CD4-positive, CD25-positive, alpha-beta regulatory T cell (primary cell): ENCODE measurements around the gene ROBO1. TPM values are rescaled to one million over a fixed set of nuclear protein-coding genes. Genes with fewer than 3 reads are reported as not detected.

Source experiments
- ATAC-seq, 2 donors: fragments of 150-1000 bp; cut with Tn5 transposase; one replicate each; pipeline ENCODE4 v1.10.0; 2021; ENCODE audit warnings: low read depth in 2 of 2, moderate number of reproducible peaks in 2 of 2, moderate library complexity in 1 of 2
- DNase-seq, 3 donors: peaks; one replicate each; pipeline versions ENCODE4 v3.0.0 to v3.0.0-alpha.2; 2012 to 2022; ENCODE audit warnings: mixed read lengths in 1 of 3
- H3K27ac ChIP-seq: one replicate; pipeline ENCODE4 v1.7.0; 2013; ENCODE audit warnings: mild to moderate bottlenecking, low read length; ENCODE audit not compliant: insufficient read depth, poor library complexity, severe bottlenecking
- H3K27me3 ChIP-seq: one replicate; pipeline ENCODE4 v1.7.0; 2013; ENCODE audit warnings: low read length; ENCODE audit not compliant: control insufficient read depth, insufficient read depth
- H3K36me3 ChIP-seq: one replicate; pipeline ENCODE4 v1.7.0; 2013; ENCODE audit warnings: mild to moderate bottlenecking, low read length, moderate library complexity; ENCODE audit not compliant: control insufficient read depth, insufficient read depth
- H3K4me1 ChIP-seq: 2 replicates; pipeline ENCODE4 v1.7.0; 2013; ENCODE audit warnings: mild to moderate bottlenecking, low read length; ENCODE audit not compliant: insufficient read depth, control insufficient read depth, poor library complexity, severe bottlenecking
- H3K4me3 ChIP-seq: one replicate; pipeline ENCODE4 v1.7.0; 2013; ENCODE audit warnings: low read depth, mild to moderate bottlenecking, low read length, moderate library complexity
- H3K9me3 ChIP-seq, 2 experiments: 1 replicate in 1 of 2; 2 replicates in 1 of 2; pipeline ENCODE4 v1.7.0; 2013; ENCODE audit warnings: low read length in 2 of 2, mild to moderate bottlenecking in 1 of 2, moderate library complexity in 1 of 2; ENCODE audit not compliant: control insufficient read depth in 2 of 2
- H3K27ac Mint-ChIP-seq, 3 donors: one replicate each; pipeline ENCODE4 v1.8.0; 2020 to 2022; ENCODE audit warnings: mild to moderate bottlenecking in 3 of 3, mixed read lengths in 3 of 3, moderate library complexity in 2 of 3
- H3K27me3 Mint-ChIP-seq: one replicate; pipeline ENCODE4 v1.8.0; 2022; ENCODE audit warnings: mild to moderate bottlenecking, mixed read lengths
- H3K36me3 Mint-ChIP-seq: one replicate; pipeline ENCODE4 v1.8.0; 2020; ENCODE audit warnings: mixed read lengths
- H3K4me1 Mint-ChIP-seq, 4 donors: one replicate each; pipeline ENCODE4 v1.8.0; 2020 to 2022; ENCODE audit warnings: mixed read lengths in 4 of 4, mild to moderate bottlenecking in 1 of 4
- H3K4me3 Mint-ChIP-seq, 4 donors: one replicate each; pipeline ENCODE4 v1.8.0; 2020 to 2022; ENCODE audit warnings: mild to moderate bottlenecking in 4 of 4, mixed read lengths in 4 of 4, moderate library complexity in 3 of 4
- H3K9me3 Mint-ChIP-seq, 7 donors: one replicate each; pipeline ENCODE4 v1.8.0; 2020 to 2022; ENCODE audit warnings: mixed read lengths in 7 of 7, mild to moderate bottlenecking in 3 of 7, moderate library complexity in 2 of 7
- polyA plus RNA-seq, 4 donors: library from polyadenylated mRNA; unstranded; fragments of 300-500 nt; fragmentation: Illumina TruSeq; gene quantifications; one replicate each; pipeline ENCODE4 v1.2.3, GENCODE V29; 2021
- total RNA-seq: library from RNA; stranded (reverse); gene quantifications from one replicate; pipeline ENCODE4 v1.2.3, GENCODE V29; 2022

ROBO1 gene
- total and polyA plus RNA-seq, 5 donors from 2014 or later = not detected

- Mint-ChIP-seq H3K27me3 (no peaks in the 10 kb centered on the region), H3K9me3 (peaks cover 0 to 8% (median 0%) of the 10 kb centered on the region in 7 donors), H3K27ac (no peak overlapping the region), H3K4me3 (no peak overlapping the region), H3K36me3 (no peaks in the 10 kb centered on the region), H3K4me1 (no peaks in the 10 kb centered on the region)
- no peak overlapping the region for H3K4me3 ChIP-seq
- peaks cover 0 to 6% of the 10 kb centered on the region in 2 experiments for H3K9me3 ChIP-seq
- no peaks in the 10 kb centered on the region for H3K4me1 ChIP-seq
- H3K27ac ChIP-seq = no peak overlapping the region
- no peaks in the 10 kb centered on the region for H3K36me3 ChIP-seq
- no peaks in the 10 kb centered on the region for H3K27me3 ChIP-seq
- ATAC-seq (no peak), DNase-seq (no peak)
Measured at GRCh38 chr3:78621061-78621716, 1146.6 kb downstream of the ROBO1 start.

DNA sequence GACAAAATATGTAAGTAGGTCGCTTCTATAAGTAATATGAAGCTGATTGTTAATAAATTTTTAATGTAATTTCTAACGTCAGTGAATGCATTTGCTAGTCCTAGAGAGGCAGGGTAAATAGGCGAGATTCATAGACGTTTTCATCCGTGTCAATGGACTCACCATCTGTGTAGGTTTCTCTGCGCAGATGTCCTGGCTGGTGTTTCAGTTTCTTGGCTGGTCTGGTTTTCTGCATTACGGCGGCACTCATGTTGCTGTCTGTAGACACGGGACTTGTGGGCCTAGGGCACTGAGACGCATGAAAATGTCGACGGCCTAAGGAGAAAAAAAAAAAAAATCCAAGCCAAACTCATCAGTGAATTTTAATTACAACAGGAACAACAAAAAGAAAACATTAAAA lies 1153.3 kb downstream of the ROBO1 start:
- Mint-ChIP-seq H3K36me3 (no peaks in the 10 kb centered on the region), H3K4me1 (no peaks in the 10 kb centered on the region), H3K4me3 (no peak overlapping the region), H3K27ac (no peak overlapping the region), H3K9me3 (peaks cover 0 to 16% (median 4%) of the 10 kb centered on the region in 7 donors), H3K27me3 (no peaks in the 10 kb centered on the region)
- H3K27ac ChIP-seq = no peak overlapping the region
- H3K27me3 ChIP-seq = no peaks in the 10 kb centered on the region
- ATAC-seq (no peak), DNase-seq (no peak)
- no peak overlapping the region for H3K4me3 ChIP-seq
- no peaks in the 10 kb centered on the region for H3K36me3 ChIP-seq
- peaks cover 0 to 4% of the 10 kb centered on the region in 2 experiments for H3K9me3 ChIP-seq
- no peaks in the 10 kb centered on the region for H3K4me1 ChIP-seq

- DNase-seq = no peak
Measured at GRCh38 chr3:78613421-78613879, 1154.3 kb downstream of the ROBO1 start.

DNA sequence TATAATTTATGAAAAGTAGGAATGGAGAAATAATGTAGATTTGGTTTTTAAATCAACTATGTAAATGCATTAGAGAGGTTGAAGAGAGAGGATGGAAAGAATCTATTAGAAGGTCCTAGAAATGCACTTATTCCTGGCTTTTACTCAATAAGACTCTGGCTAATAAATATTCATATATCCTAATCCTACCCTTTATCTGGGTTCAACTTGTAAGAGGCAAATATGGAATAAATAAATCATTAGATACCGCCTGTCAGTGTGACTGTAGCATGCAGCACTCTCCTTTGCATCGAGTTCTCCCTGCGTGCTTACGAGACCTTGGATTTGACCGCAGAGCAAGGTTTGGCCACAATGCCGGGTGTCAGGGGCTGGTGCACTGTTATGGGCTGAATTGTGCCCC lies 1156.5 kb downstream of the ROBO1 start:
- H3K27me3 Mint-ChIP-seq = no peaks in the 10 kb centered on the region
- Histone ChIP-seq H3K4me1 (no peaks in the 10 kb centered on the region), H3K27me3 (no peaks in the 10 kb centered on the region), H3K27ac (no peak overlapping the region), H3K4me3 (no peak overlapping the region), H3K9me3 (peaks cover 0 to 4% of the 10 kb centered on the region in 2 experiments), H3K36me3 (no peaks in the 10 kb centered on the region)
- ATAC-seq (no peak), DNase-seq (no peak)
- no peaks in the 10 kb centered on the region for H3K4me1 Mint-ChIP-seq
- H3K9me3 Mint-ChIP-seq = peaks cover 2 to 22% (median 7%) of the 10 kb centered on the region in 7 donors
- no peak overlapping the region for H3K27ac Mint-ChIP-seq
- no peak overlapping the region for H3K4me3 Mint-ChIP-seq
- no peaks in the 10 kb centered on the region for H3K36me3 Mint-ChIP-seq

More at GRCh38 chr3:78613421-78613879, 1154.3 kb downstream of the ROBO1 start:
- Mint-ChIP-seq H3K27ac (no peak overlapping the region), H3K27me3 (no peaks in the 10 kb centered on the region), H3K9me3 (peaks cover 2 to 14% (median 4%) of the 10 kb centered on the region in 7 donors), H3K36me3 (no peaks in the 10 kb centered on the region), H3K4me1 (no peaks in the 10 kb centered on the region), H3K4me3 (no peak overlapping the region)
- H3K4me3 ChIP-seq = no peak overlapping the region
- H3K27me3 ChIP-seq = no peaks in the 10 kb centered on the region
- H3K4me1 ChIP-seq = no peaks in the 10 kb centered on the region
- no peak overlapping the region for H3K27ac ChIP-seq
- no peaks in the 10 kb centered on the region for H3K36me3 ChIP-seq
- no peaks in the 10 kb centered on the region for H3K9me3 ChIP-seq
- ATAC-seq = no peak

DNA sequence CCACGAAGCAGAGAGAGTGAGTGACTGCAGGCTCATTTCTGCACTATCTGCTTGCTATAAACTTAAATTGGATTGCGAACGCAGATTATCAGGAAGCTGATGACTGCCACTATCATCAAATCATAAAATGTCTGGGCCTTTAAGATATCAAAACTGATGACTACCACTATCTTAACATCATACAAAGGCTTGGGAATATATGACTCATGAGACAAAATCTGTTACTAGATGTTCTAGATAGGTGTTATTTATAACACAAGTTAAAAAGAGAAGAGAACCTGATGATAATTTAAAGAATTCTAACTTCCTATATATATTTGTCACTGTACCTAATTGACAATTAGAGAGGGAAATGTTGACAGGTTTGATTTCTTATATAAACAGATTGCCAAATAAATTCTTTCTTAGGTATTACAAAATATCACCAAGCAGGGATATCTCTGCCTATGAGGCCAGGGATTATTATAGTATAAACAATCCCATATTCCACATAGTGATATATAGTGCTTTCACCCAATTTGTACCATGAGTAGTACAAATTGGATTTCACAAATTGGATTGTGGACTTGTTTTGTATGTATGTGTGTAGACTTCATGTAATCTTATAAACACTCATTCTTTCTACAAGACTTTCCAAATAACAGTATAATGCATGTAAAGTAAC lies 1157.2 kb downstream of the ROBO1 start:
- H3K4me3 Mint-ChIP-seq = no peak overlapping the region
- ATAC-seq (no peak), DNase-seq (no peak)
- no peak overlapping the region for H3K27ac Mint-ChIP-seq
- H3K9me3 ChIP-seq = peaks cover 0 to 4% of the 10 kb centered on the region in 2 experiments
- no peaks in the 10 kb centered on the region for H3K36me3 ChIP-seq
- H3K4me3 ChIP-seq = no peak overlapping the region
- H3K4me1 ChIP-seq = no peaks in the 10 kb centered on the region
- no peak overlapping the region for H3K27ac ChIP-seq
- H3K27me3 Mint-ChIP-seq = no peaks in the 10 kb centered on the region
- no peaks in the 10 kb centered on the region for H3K27me3 ChIP-seq
- H3K9me3 Mint-ChIP-seq = peaks cover 2 to 22% (median 8%) of the 10 kb centered on the region in 7 donors
- no peaks in the 10 kb centered on the region for H3K36me3 Mint-ChIP-seq
- no peaks in the 10 kb centered on the region for H3K4me1 Mint-ChIP-seq

DNA sequence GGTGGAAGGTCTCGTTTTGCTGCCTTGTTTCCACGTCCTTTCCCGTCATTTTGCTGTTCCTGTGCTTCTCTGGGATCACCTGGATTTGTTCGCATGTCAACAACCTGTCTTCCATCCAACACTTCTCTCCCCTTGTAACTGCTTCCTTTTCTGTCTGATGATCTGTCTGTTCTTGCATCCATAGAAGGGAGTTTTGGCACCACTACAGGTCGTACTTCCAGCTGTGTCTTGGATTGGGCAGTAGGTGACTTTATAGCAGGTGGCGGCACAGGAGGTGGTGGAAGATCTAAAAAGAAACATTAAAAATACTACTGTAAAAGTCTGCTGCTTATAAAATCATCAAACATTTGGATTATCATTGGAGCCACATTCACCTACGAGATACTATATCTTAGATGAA lies 1161.0 kb downstream of the ROBO1 start:
- Mint-ChIP-seq H3K4me3 (no peak overlapping the region), H3K4me1 (no peaks in the 10 kb centered on the region), H3K9me3 (peaks cover 2 to 23% (median 11%) of the 10 kb centered on the region in 7 donors), H3K27ac (no peak overlapping the region), H3K27me3 (no peaks in the 10 kb centered on the region), H3K36me3 (no peaks in the 10 kb centered on the region)
- Histone ChIP-seq H3K4me3 (no peak overlapping the region), H3K36me3 (no peaks in the 10 kb centered on the region), H3K27ac (no peak overlapping the region), H3K27me3 (no peaks in the 10 kb centered on the region), H3K4me1 (no peaks in the 10 kb centered on the region), H3K9me3 (peaks cover 0 to 4% of the 10 kb centered on the region in 2 experiments)
- DNase-seq (no peak), ATAC-seq (no peak)

DNA sequence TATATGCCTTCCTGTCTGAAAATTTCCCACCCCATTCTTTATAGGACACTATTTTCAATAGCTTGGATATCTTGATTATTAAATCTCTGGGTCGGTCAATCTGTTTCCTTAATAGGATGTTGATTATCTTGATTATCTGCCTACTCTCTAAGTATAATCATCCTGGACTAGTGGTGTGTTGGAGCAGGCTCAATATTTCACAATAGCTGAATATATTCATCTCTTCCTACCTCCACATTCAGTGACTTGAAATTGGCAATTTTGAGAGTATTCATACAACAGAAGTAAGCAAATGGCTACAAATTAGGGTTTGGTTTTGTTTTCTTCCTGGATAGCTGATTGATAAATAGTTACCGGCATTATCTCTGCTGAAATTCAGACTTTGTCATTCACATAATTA lies 1162.6 kb downstream of the ROBO1 start:
- H3K27me3 ChIP-seq = no peaks in the 10 kb centered on the region
- H3K4me1 Mint-ChIP-seq = no peaks in the 10 kb centered on the region
- H3K27ac Mint-ChIP-seq = no peak overlapping the region
- H3K27me3 Mint-ChIP-seq = no peaks in the 10 kb centered on the region
- H3K36me3 Mint-ChIP-seq = no peaks in the 10 kb centered on the region
- no peak overlapping the region for H3K4me3 Mint-ChIP-seq
- ATAC-seq (no peak), DNase-seq (no peak)
- H3K36me3 ChIP-seq = no peaks in the 10 kb centered on the region
- no peak overlapping the region for H3K4me3 ChIP-seq
- no peak overlapping the region for H3K27ac ChIP-seq
- H3K9me3 Mint-ChIP-seq = peaks cover 0 to 19% (median 11%) of the 10 kb centered on the region in 7 donors
- H3K4me1 ChIP-seq = no peaks in the 10 kb centered on the region
- H3K9me3 ChIP-seq = peaks cover 0 to 4% of the 10 kb centered on the region in 2 experiments
